GM23338 (cell line): ENCODE data around the gene FBXL17. TPM values are rescaled to one million over a fixed set of nuclear protein-coding genes. Genes with fewer than 3 reads are reported as not detected.
"Not testable (repeated sequence)": the region's sequence is repeated elsewhere in the genome, so short reads cannot be mapped to it uniquely, and the experiment has no call there.

ENCODE experiments used
- ATAC-seq: fragments of 200-7000 bp; cut with Tn5 transposase; 3 replicates; pipeline ENCODE4 v1.9.1; 2020
- DNase-seq: peaks from one replicate; pipeline ENCODE4 v3.0.0-alpha.2; 2015; ENCODE audit warnings: low spot score
- H2AFZ ChIP-seq: fragments of 200-600 bp; sonication (generic); 2 replicates; pipeline ENCODE4 v1.8.0; 2016; ENCODE audit warnings: antibody characterized with exemption, mild to moderate bottlenecking, moderate library complexity
- H3F3A ChIP-seq: fragments of 200-600 bp; sonication (generic); replicated peaks from 2 replicates; pipeline ENCODE4 v1.8.0; 2017; ENCODE audit warnings: antibody characterized with exemption, mixed run types, low read depth
- H3K27ac ChIP-seq: fragments of 200-600 bp; sonication (generic); 2 replicates; pipeline ENCODE4 v1.6.1; 2016; ENCODE audit warnings: low read depth
- H3K27me3 ChIP-seq: fragments of 200-600 bp; sonication (generic); 2 replicates; pipeline ENCODE4 v1.8.0; 2016; ENCODE audit warnings: mild to moderate bottlenecking, mixed run types, moderate library complexity; ENCODE audit not compliant: insufficient read depth
- H3K36me3 ChIP-seq: fragments of 200-600 bp; sonication (generic); 2 replicates; pipeline ENCODE4 v1.8.0; 2016; ENCODE audit warnings: mild to moderate bottlenecking; ENCODE audit not compliant: insufficient read depth
- H3K4me1 ChIP-seq: fragments of 200-600 bp; sonication (generic); 2 replicates; pipeline ENCODE4 v1.8.0; 2016; ENCODE audit warnings: mild to moderate bottlenecking, moderate library complexity; ENCODE audit not compliant: insufficient read depth
- H3K4me2 ChIP-seq: fragments of 200-600 bp; sonication (generic); 2 replicates; pipeline ENCODE4 v1.7.1; 2017; ENCODE audit warnings: mixed run types
- H3K4me3 ChIP-seq: fragments of 200-600 bp; sonication (generic); 2 replicates; pipeline ENCODE4 v1.6.1; 2016; ENCODE audit warnings: mixed run types
- H3K79me2 ChIP-seq: fragments of 200-600 bp; sonication (generic); replicated peaks from 2 replicates; pipeline ENCODE4 v1.8.0; 2017; ENCODE audit warnings: mild to moderate bottlenecking; ENCODE audit not compliant: insufficient read depth
- H3K9me2 ChIP-seq: fragments of 200-600 bp; sonication (generic); 2 replicates; pipeline ENCODE4 v1.8.0; 2017; ENCODE audit not compliant: insufficient read depth
- H4K20me1 ChIP-seq: fragments of 200-600 bp; sonication (generic); replicated peaks from 2 replicates; pipeline ENCODE4 v1.8.0; 2017; ENCODE audit warnings: mild to moderate bottlenecking; ENCODE audit not compliant: insufficient read depth
- H3K27ac Mint-ChIP-seq: 2 replicates; pipeline ENCODE4 v1.8.0; 2020; ENCODE audit warnings: inconsistent platforms, mild to moderate bottlenecking, moderate library complexity, mixed read lengths
- H3K27me3 Mint-ChIP-seq: 3 replicates; pipeline ENCODE4 v1.8.0; 2022; ENCODE audit warnings: low read depth, mild to moderate bottlenecking, moderate library complexity, mixed read lengths, inconsistent platforms; ENCODE audit not compliant: insufficient read depth, poor library complexity
- H3K36me3 Mint-ChIP-seq: 3 replicates; pipeline ENCODE4 v1.8.0; 2021; ENCODE audit warnings: low read depth, mild to moderate bottlenecking, inconsistent platforms, moderate library complexity, mixed read lengths
- H3K4me1 Mint-ChIP-seq: 3 replicates; pipeline ENCODE4 v1.8.0; 2020; ENCODE audit warnings: mild to moderate bottlenecking, inconsistent platforms, mixed read lengths
- H3K4me3 Mint-ChIP-seq: 3 replicates; pipeline ENCODE4 v1.8.0; 2021; ENCODE audit warnings: moderate library complexity, mild to moderate bottlenecking, inconsistent platforms, mixed read lengths
- H3K9me3 Mint-ChIP-seq: 3 replicates; pipeline ENCODE4 v1.8.0; 2020; ENCODE audit warnings: moderate library complexity, mild to moderate bottlenecking, inconsistent platforms, mixed read lengths
- CREB1 ChIP-seq: fragments of 250-450 bp; sonication (Bioruptor Pico); IDR thresholded peaks from 2 replicates; pipeline ENCODE4 v1.5.0; 2020; ENCODE audit warnings: low read depth, mild to moderate bottlenecking, moderate library complexity
- EZH2phosphoT487 ChIP-seq: fragments of 200-600 bp; sonication (generic); IDR thresholded peaks from one replicate; pipeline ENCODE4 v1.8.1; 2018; ENCODE audit warnings: antibody characterized with exemption; ENCODE audit not compliant: unreplicated experiment
- NANOG ChIP-seq: IDR thresholded peaks from 2 replicates; pipeline ENCODE4 v1.6.1; 2016; ENCODE audit warnings: antibody characterized with exemption, borderline replicate concordance
- POLR2AphosphoS5 ChIP-seq: IDR thresholded peaks from 2 replicates; pipeline ENCODE4 v1.6.1; 2016; ENCODE audit warnings: antibody characterized with exemption, low read depth
- polyA plus RNA-seq: library from polyadenylated mRNA; unstranded; fragments of >200 nt; fragmentation: Nextera tagmentation; extraction: Ambion mirVana; gene quantifications from 2 replicates; pipeline ENCODE4 v1.2.1, GENCODE V29; 2016
- total RNA-seq: library from RNA; depleted of rRNA; stranded (reverse); fragments of >200 nt; shearing (Covaris generic); gene quantifications from 2 replicates; pipeline ENCODE4 v1.2.3, GENCODE V29; 2014
- TF ChIP-seq, protein P1 (sequence below): IDR thresholded peaks from one replicate; pipeline ENCODE4 v1.6.1; 2018; ENCODE audit warnings: antibody characterized with exemption; ENCODE audit not compliant: unreplicated experiment
- TF ChIP-seq, protein P2 (sequence below), 2 experiments: fragments of 200-600 bp in 1 of 2; sonication (generic) in 1 of 2; conservative IDR thresholded peaks; 2 replicates each; pipeline versions ENCODE4 v1.5.1 to v1.6.1; 2016 to 2017; ENCODE audit warnings: antibody characterized with exemption in 2 of 2, low read depth in 2 of 2, mild to moderate bottlenecking in 2 of 2, moderate library complexity in 1 of 2

The FBXL17 gene
- total and polyA plus RNA-seq, 2 experiments from 2014 or later: 2.0 to 2.7 TPM

DNA sequence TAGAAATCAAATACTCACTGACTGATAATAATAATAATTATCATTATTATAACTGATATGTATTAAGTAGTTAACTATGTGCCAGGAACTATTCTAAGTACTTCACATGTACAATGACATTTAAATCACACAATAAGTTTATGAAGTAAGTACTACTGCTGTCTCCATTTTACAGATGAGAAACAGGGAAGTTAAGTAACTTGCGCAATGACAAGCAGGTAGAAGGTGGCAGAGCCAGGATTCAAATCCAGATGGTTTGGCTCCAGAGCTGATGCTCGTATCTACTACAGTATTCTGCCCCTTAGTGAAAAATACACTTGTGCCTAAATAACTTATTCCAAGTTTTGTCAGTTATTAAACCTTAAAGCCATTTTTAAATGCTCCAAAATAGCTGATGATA is 217.3 kb downstream of the FBXL17 start:
- H3K4me3 ChIP-seq: no peak overlapping the region
- TF ChIP-seq POLR2AphosphoS5 (no peak), CREB1 (CRISPR knock-in tag) (no peak)
- no peak overlapping the region for H3K4me3 Mint-ChIP-seq

DNA sequence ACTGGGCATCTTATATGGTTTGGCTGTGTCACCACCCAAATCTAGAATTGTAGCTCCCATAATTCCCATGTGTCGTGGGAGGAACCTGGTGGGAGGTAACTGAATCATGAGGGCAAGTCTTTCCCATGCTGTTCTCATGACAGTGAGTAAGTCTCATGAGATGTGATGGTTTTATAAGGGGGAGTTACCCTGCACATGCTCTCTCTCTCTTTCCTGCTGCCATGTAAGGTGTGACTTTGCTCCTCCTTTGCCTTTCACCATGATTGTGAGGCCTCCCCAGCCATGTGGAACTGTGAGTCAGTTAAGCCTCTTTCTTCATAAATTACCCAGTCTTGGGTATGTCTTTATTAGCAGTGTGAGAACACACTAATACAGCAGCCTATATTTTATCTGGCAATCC is 229.0 kb downstream of the FBXL17 start:
- H4K20me1 ChIP-seq, H3K27me3 ChIP-seq, H3K27me3 Mint-ChIP-seq, H3K36me3 Mint-ChIP-seq, H3K27ac Mint-ChIP-seq, H3K4me2 ChIP-seq, H3K9me2 ChIP-seq, H3K9me3 Mint-ChIP-seq, H3K79me2 ChIP-seq, H3K4me3 ChIP-seq, H3F3A ChIP-seq, H2AFZ ChIP-seq, DNase-seq, H3K4me3 Mint-ChIP-seq, ATAC-seq, H3K36me3 ChIP-seq, H3K4me1 Mint-ChIP-seq, H3K4me1 ChIP-seq, H3K27ac ChIP-seq: not testable (repeated sequence)

More for the DNA sequence above, 217.3 kb downstream of the FBXL17 start:
- Mint-ChIP-seq H3K27me3 (no peaks in the 10 kb centered on the region), H3K27ac (no peak overlapping the region), H3K4me1 (no peaks in the 10 kb centered on the region), H3K9me3 (no peaks in the 10 kb centered on the region), H3K36me3 (no peaks in the 10 kb centered on the region)
- DNase-seq (no peak), ATAC-seq (no peak)
- no peaks in the 10 kb centered on the region for H3K79me2 ChIP-seq
- no peaks in the 10 kb centered on the region for H3K4me1 ChIP-seq
- no peak overlapping the region for H3K27ac ChIP-seq
- no peaks in the 10 kb centered on the region for H4K20me1 ChIP-seq
- H3F3A ChIP-seq: no peaks in the 10 kb centered on the region
- no peak overlapping the region for H3K4me2 ChIP-seq
- no peaks in the 10 kb centered on the region for H3K36me3 ChIP-seq
- H3K9me2 ChIP-seq: no peaks in the 10 kb centered on the region
- H2AFZ ChIP-seq: no peak overlapping the region
- no peaks in the 10 kb centered on the region for H3K27me3 ChIP-seq

DNA sequence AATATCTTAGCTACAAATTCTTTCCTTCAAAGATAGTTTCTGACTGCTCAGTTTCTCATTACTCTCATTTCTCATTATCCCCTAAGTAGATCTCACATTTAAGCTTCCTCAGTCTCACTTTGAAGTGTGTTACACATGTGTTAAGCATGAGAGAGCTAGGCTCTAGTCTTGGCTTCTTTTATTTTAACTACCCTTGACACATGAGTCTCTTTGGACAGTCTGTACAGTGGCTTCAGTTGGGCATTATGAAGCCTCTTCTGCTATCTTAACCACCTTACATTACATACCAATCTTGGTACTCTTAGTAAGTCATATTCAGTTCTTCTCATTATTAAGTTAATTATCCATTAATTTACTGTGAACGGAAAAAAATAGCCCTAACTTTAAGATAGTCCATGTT is 232.5 kb downstream of the FBXL17 start:
- no peak overlapping the region for H3K4me3 Mint-ChIP-seq
- no peaks in the 10 kb centered on the region for H3K4me1 ChIP-seq
- H3K9me3 Mint-ChIP-seq: no peaks in the 10 kb centered on the region; the same call in 2 of the 3 replicates
- no peaks in the 10 kb centered on the region for H3K9me2 ChIP-seq
- DNase-seq: no peak
- no peaks in the 10 kb centered on the region for H3K27me3 Mint-ChIP-seq
- H2AFZ ChIP-seq: no peak overlapping the region
- no peak overlapping the region for H3K27ac Mint-ChIP-seq
- H3K79me2 ChIP-seq: no peaks in the 10 kb centered on the region
- no peaks in the 10 kb centered on the region for H4K20me1 ChIP-seq
- H3K36me3 ChIP-seq: no peaks in the 10 kb centered on the region
- no peak overlapping the region for H3K4me3 ChIP-seq
- no peaks in the 10 kb centered on the region for H3F3A ChIP-seq
- H3K4me1 Mint-ChIP-seq: no peaks in the 10 kb centered on the region
- H3K36me3 Mint-ChIP-seq: no peaks in the 10 kb centered on the region
- no peak overlapping the region for H3K4me2 ChIP-seq
- no peak for ATAC-seq
- TF ChIP-seq EZH2phosphoT487 (no peak), NANOG (no peak)
- no peaks in the 10 kb centered on the region for H3K27me3 ChIP-seq
- no peak overlapping the region for H3K27ac ChIP-seq

DNA sequence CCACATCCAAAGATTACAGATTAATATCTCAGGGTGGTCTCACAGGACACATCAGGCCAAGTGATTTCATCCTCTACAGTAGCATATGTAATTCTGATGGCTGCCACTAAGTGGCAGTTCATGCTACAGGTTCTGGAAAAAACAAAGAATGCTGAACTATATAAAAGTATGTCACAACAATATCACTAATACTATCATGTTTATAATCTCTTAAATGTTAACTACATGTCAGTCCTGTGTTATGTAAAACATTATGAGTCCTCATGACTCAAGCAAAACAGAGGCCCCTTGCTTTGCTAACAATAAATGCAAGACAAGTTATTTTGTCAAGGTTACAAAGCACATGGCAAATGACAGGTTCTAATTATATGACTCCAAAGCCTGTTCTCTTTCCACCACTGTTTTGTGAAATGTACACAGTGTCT is 233.2 kb downstream of the FBXL17 start:
- H2AFZ ChIP-seq: no peak overlapping the region
- Mint-ChIP-seq H3K4me1 (no peaks in the 10 kb centered on the region), H3K4me3 (no peak overlapping the region), H3K36me3 (no peaks in the 10 kb centered on the region), H3K27ac (no peak overlapping the region), H3K27me3 (no peaks in the 10 kb centered on the region), H3K9me3 (no peaks in the 10 kb centered on the region; the same call in 2 of the 3 replicates)
- TF ChIP-seq, protein P1, sequence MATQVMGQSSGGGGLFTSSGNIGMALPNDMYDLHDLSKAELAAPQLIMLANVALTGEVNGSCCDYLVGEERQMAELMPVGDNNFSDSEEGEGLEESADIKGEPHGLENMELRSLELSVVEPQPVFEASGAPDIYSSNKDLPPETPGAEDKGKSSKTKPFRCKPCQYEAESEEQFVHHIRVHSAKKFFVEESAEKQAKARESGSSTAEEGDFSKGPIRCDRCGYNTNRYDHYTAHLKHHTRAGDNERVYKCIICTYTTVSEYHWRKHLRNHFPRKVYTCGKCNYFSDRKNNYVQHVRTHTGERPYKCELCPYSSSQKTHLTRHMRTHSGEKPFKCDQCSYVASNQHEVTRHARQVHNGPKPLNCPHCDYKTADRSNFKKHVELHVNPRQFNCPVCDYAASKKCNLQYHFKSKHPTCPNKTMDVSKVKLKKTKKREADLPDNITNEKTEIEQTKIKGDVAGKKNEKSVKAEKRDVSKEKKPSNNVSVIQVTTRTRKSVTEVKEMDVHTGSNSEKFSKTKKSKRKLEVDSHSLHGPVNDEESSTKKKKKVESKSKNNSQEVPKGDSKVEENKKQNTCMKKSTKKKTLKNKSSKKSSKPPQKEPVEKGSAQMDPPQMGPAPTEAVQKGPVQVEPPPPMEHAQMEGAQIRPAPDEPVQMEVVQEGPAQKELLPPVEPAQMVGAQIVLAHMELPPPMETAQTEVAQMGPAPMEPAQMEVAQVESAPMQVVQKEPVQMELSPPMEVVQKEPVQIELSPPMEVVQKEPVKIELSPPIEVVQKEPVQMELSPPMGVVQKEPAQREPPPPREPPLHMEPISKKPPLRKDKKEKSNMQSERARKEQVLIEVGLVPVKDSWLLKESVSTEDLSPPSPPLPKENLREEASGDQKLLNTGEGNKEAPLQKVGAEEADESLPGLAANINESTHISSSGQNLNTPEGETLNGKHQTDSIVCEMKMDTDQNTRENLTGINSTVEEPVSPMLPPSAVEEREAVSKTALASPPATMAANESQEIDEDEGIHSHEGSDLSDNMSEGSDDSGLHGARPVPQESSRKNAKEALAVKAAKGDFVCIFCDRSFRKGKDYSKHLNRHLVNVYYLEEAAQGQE: no peak
- TF ChIP-seq, protein P2, sequence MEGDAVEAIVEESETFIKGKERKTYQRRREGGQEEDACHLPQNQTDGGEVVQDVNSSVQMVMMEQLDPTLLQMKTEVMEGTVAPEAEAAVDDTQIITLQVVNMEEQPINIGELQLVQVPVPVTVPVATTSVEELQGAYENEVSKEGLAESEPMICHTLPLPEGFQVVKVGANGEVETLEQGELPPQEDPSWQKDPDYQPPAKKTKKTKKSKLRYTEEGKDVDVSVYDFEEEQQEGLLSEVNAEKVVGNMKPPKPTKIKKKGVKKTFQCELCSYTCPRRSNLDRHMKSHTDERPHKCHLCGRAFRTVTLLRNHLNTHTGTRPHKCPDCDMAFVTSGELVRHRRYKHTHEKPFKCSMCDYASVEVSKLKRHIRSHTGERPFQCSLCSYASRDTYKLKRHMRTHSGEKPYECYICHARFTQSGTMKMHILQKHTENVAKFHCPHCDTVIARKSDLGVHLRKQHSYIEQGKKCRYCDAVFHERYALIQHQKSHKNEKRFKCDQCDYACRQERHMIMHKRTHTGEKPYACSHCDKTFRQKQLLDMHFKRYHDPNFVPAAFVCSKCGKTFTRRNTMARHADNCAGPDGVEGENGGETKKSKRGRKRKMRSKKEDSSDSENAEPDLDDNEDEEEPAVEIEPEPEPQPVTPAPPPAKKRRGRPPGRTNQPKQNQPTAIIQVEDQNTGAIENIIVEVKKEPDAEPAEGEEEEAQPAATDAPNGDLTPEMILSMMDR (conservative IDR thresholded peaks at IDR 0.05; ENCODE audit: low read depth in 2 of 2): peak; percentile 65 to 72
- no peaks in the 10 kb centered on the region for H3K36me3 ChIP-seq
- no peak overlapping the region for H3K27ac ChIP-seq
- no peak overlapping the region for H3K4me2 ChIP-seq
- H3K4me1 ChIP-seq: no peaks in the 10 kb centered on the region
- H3K27me3 ChIP-seq: no peaks in the 10 kb centered on the region
- H3K79me2 ChIP-seq: no peaks in the 10 kb centered on the region
- ATAC-seq (peak; percentile 64), DNase-seq (peak; percentile 55)
- H3F3A ChIP-seq: no peaks in the 10 kb centered on the region
- no peaks in the 10 kb centered on the region for H3K9me2 ChIP-seq
- no peak overlapping the region for H3K4me3 ChIP-seq
- H4K20me1 ChIP-seq: no peaks in the 10 kb centered on the region
